NT2/D1 (cell line): ENCODE measurements around the gene PBRM1.

Experiments
- YY1 ChIP-seq: IDR thresholded peaks from 2 replicates; pipeline ENCODE4 v1.6.1; 2011; ENCODE audit not compliant: insufficient read length, insufficient read depth
- ZNF274 ChIP-seq: IDR thresholded peaks from 2 replicates; pipeline ENCODE4 v1.6.1; 2011; ENCODE audit warnings: mild to moderate bottlenecking, low read depth, low read length

DNA sequence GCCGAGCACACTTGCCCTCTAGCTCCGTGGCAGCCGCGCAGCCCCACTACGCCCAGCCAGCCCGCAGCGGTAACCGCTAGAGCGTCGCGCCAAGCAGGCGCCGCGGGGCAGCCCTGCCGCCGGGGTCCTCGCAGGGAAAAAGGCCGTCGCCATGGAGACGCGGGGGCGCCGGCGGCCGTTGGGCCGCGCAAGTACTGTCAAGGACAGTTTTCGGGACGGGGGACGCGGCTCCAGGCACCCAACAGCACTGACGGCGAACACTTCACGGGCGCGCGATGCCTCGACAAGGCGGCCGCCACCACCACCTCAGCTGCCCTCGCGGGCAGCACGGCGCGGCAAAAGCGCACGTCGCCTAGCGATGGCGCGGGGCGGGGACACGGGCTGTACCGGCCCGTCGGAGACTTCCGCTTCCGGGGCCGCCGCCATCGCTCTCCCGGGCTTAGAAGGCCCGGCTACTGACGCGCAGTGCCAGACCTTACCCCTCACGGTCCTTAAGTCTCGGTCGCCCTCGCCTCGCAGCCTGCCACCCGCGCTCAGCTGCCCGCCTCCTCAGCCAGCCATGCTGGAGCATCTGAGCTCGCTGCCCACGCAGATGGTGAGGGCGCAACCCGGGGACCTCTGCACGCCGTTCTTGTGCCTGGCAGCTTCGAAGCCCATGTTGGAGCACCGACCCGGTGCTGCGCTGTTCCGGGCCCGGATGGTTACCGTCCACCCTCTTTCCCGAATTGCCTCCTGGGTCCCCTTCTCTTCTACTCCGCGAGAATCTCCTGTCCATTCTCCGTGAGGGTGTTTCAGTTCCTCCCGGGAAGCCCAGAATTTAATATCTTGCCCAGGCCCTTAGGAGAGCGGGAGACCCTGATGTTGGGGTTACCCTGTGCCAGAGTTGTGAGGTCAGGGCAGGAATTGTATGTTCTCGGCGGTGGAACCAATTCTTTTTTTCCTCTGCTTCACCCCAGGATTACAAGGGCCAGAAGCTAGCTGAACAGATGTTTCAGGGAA is 20.3 kb upstream of the PBRM1 start, which contains the start of the genes GLT8D1 and SPCS1:
- TF ChIP-seq YY1 (peak; percentile 63), ZNF274 (no peak)
